A549 treated with GW870086 at 1 μM for 4 hours (cell line): ENCODE results near the gene CAD. TPM values are rescaled to one million over a fixed set of nuclear protein-coding genes. Genes with fewer than 3 reads are reported as not detected.

ENCODE experiments used
- total RNA-seq: library from RNA; stranded (reverse); fragments of 200-300 nt; extraction: Qiagen RNA extraction; gene quantifications from 5 replicates; pipeline ENCODE4 v1.2.3, GENCODE V29; 2022; ENCODE audit warnings: low read depth

The CAD gene
- total RNA-seq = 49.8 to 63.2 TPM (median 59.4 TPM) in 5 replicates

DNA sequence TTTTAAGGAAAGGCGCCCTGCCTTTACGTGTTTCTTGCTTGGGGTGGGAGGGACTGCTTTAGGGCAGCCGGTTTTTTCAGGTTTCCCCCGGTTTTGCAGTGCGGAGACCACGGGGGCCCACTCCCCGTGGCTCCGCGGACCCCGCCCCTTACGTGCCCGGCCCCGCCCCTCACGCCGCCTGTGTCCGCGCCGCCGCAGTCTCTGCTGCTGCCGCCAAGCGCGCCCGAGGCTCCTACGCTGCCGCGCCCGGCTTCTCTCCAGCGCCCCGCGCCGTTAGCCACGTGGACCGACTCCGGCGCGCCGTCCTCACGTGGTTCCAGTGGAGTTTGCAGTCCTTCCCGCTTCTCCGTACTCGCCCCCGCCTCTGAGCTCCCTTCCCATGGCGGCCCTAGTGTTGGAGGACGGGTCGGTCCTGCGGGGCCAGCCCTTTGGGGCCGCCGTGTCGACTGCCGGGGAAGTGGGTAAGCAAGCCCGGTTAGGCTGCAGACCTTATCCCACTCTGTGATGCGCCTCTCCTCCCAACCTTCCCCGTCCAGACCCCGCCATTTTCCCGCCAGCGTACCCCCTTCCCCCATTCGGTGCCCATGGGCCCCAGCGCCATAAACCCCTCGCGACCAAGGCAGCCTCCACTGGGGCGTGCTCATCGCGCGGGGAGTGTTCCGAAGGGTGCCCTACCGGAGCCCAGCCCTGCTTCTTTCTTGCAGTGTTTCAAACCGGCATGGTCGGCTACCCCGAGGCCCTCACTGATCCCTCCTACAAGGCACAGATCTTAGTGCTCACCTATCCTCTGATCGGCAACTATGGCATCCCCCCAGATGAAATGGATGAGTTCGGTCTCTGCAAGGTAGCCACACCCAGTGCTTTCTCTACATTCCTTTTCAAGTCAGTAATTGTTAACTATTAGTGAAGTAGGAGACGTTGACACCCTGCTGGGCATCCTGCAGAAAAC lies at the start of gene CAD:
Gene CAD (plus strand): TSS at position 197 of the 949 bp plus-strand sequence. CDS start 183 bp downstream, at position 380.

DNA sequence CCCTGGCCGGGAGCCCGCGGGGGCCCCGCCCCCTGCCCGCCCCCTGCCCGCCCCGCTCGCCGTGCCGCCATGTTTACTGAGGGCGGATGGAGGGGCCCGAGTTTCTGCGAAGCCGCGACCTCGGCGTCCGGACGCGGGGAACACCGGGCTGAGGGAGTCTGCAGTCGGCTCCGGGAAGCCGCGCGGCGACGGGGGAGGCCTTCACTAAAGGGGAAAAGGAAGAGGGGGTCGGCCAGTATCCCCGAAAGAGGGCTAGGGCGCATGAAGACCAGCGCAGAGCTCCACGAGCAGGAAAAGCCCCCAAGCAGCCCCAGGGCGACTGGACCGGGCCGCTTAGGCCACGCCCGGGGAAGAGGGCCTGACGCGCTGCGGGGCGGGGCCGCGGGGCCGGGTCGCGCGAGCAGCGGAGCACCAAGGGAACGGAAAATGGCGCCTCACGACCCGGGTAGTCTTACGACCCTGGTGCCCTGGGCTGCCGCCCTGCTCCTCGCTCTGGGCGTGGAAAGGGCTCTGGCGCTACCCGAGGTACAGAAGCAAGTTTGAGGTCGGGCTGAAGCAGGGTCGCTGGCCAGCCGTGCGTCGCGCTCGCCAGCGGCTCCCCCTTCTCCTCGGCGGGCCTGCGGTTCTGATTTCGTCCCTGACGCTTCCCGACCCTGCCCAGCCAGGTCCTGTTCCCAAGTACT lies 5.1 kb upstream of the CAD start, which contains the start of the genes ATRAID and SLC5A6:
Gene ATRAID (plus strand): TSS at position 99 of the 683 bp plus-strand sequence. CDS start 328 bp downstream, at position 427.
Gene SLC5A6 (minus strand): TSS at position 326 of the 683 bp plus-strand sequence. CDS start 4,618 bp downstream, outside the sequence.

DNA sequence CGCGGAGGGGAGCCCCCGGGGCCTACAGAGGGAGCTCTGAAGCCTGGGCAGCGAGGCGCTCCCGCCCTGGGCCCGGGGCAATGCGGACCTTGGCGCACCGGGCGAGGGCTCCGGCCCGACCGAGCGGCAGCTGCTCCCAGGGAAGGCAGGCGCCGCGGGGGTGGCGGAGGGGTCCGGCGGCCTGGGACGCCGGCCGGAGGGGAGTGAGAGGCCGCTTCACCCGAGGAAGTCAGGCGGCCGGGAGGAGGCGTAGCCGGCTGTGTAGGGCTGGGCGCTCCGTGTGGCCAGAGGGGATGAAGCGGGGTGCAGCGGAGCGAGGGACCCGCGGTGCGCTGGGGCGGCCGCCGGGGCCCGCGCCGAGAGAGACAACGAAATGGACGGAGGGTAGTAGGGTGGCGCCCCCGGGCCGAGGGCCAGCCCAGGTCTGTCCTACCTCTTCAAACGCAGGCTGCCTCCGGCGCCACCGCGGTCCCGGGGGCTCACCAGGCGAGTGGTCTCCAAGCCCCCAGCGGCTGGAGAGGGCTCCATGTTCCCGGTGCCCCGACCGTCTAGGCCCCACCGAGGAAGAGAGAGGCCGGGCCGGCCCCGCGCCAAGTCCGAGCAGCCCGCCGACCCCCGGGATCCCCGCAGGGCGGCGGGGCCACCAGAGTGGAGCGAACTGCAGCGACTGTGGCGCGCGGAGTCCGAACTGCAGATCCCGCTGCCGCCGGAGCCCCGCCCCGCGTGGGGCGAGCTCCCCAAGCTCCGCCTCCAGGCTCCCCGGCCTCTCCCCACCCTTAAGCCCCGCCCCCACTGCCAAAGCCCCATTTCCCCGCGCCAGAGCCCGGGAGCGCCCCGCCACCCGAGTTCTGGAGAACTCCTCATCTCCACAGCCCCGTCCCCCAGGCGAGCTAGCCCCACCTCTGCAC lies 45.5 kb downstream of the CAD start, which contains the start of gene SLC30A3:
Gene SLC30A3 (minus strand): TSS at position 669 of the 908 bp plus-strand sequence. CDS start 141 bp downstream, at position 528.

DNA sequence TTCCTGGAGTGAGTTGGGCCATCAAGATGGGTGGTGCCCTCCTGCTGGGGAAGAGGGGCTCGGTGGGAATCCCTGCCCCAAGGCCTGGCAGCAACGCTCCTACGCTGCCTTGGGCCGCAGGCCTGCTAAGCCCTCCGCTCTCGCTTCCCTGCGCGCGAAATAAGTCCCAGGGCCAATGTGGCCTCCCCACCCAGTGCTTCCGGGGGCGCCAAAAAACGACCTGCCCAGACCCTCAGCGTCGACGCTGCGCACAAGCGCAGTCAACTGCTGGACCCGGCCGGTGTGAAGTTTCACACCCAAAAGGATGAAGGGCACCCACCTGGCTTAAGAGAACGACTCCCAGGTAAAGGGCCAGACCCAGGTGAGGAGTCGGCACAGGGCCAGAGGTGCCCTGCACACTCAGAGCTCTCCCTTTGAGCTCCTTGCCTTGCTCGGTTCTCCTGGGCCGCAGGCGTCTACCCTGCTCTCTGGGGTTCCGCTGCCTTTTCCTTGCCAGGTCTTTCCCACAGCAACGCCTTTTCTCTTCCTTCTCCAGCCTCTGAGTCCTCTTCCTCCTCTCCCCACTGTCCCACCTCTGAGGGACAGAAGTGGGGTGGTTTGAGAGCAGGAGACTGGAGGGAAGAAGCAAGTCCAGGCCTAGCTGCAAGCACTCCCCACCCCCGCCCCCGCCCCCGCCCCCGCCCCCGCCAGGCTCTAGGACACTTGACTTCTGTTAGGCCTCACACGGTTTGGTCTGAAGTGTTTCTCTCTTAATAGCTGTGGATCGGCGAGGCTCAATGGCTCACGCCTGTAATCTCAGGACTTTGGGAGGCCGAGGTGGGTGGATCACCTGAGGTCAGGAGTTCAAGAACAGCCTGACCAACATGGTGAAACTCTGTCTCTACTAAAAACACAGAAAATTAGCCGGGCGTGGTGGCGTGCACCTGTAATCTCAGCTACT lies 58.3 kb downstream of the CAD start, which contains the start of gene DNAJC5G:
Gene DNAJC5G (plus strand): TSS at position 223 of the 940 bp plus-strand sequence. CDS start 1,296 bp downstream, outside the sequence.

DNA sequence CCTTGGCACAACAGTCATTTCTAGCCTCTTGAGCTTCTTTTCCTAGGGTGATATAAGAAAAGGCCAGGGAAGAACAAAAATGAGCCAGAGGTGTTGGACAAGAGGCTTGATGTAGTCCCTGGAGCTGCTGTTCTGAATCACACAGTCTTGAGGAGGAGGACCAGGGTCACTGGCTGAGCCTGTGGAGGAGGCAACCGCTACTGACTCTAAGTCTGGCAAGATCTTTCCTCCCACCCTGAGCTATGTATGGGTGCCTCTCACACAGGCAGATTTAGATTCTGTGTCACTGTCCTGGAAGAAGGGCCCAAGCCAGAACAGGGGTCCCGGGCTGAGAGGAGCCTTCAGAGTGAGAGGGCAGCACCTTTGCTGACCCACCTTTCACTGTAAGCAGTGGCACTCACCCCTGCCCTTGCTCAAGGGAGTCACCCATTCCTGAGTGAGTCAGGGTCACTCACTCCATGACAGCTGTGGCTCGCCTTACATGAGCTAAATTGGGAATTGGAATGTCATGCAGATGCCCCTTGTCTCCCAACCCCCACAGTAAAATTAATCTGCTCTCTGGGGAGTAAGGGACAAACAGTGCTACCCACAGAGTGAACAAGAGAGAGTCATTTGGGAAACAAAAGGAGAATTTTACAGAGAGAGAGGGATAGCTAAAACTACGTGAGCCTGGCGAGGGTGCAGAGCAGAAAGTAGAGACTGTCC lies 64.8 kb downstream of the CAD start, which contains the start of gene TRIM54:
Gene TRIM54 (plus strand): TSS at position 575 of the 705 bp plus-strand sequence. CDS start 303 bp downstream, outside the sequence.

Other genes starting within 250 kb of the CAD start
- gene MAPRE3, start 246.7 kb upstream of the CAD start, total RNA-seq = 9.9 to 14.1 TPM (median 11.9 TPM) in 5 replicates
- gene TMEM214, start 184.4 kb upstream of the CAD start, total RNA-seq = 54.4 to 68.6 TPM (median 67.5 TPM) in 5 replicates
- gene AGBL5, start 165.7 kb upstream of the CAD start, total RNA-seq = 28.3 to 34.2 TPM (median 31.0 TPM) in 5 replicates
- gene OST4, start 145.7 kb upstream of the CAD start, total RNA-seq = 525 to 622 TPM (median 552 TPM) in 5 replicates
- 0.32 to 0.56 TPM (median 0.45 TPM) in 5 replicates for gene EMILIN1, start 138.8 kb upstream of the CAD start, total RNA-seq
- 7.8 to 11.8 TPM (median 9.5 TPM) in 5 replicates for gene KHK, start 130.6 kb upstream of the CAD start, total RNA-seq
- gene CGREF1, start 98.2 kb upstream of the CAD start, total RNA-seq = 5.7 to 8.6 TPM (median 7.6 TPM) in 5 replicates
- 0.98 to 2.3 TPM (median 1.5 TPM) in 5 replicates for gene ABHD1, start 93.6 kb upstream of the CAD start, total RNA-seq
- 48.6 to 60.4 TPM (median 59.1 TPM) in 5 replicates for gene PREB, start 82.7 kb upstream of the CAD start, total RNA-seq
- gene PRR30, start 78.0 kb upstream of the CAD start, total RNA-seq = not detected in 5 replicates
- gene TCF23, start 68.4 kb upstream of the CAD start, total RNA-seq = not detected in 5 replicates
- 214 to 222 TPM (median 218 TPM) in 5 replicates for gene ATRAID, start 5.3 kb upstream of the CAD start, total RNA-seq
- 63.5 to 74.6 TPM (median 69.6 TPM) in 5 replicates for gene SLC5A6, start 5.1 kb upstream of the CAD start, total RNA-seq
- 3.0 to 4.1 TPM (median 3.5 TPM) in 5 replicates for gene SLC30A3, start 45.7 kb downstream of the CAD start, total RNA-seq
- not detected in 5 replicates for gene DNAJC5G, start 58.1 kb downstream of the CAD start, total RNA-seq
- 0.67 to 1.1 TPM (median 0.72 TPM) in 5 replicates for gene TRIM54, start 65.1 kb downstream of the CAD start, total RNA-seq
- 1.0 to 2.5 TPM (median 1.2 TPM) in 5 replicates for gene UCN, start 91.1 kb downstream of the CAD start, total RNA-seq
- 82.3 to 96.7 TPM (median 86.5 TPM) in 5 replicates for gene MPV17, start 105.7 kb downstream of the CAD start, total RNA-seq
- 56.5 to 64.6 TPM (median 61.4 TPM) in 5 replicates for gene GTF3C2, start 139.4 kb downstream of the CAD start, total RNA-seq
- gene EIF2B4, start 153.0 kb downstream of the CAD start, total RNA-seq = 54.9 to 62.2 TPM (median 58.8 TPM) in 5 replicates
- 135 to 147 TPM (median 145 TPM) in 5 replicates for gene SNX17, start 153.2 kb downstream of the CAD start, total RNA-seq
- gene ZNF513, start 163.4 kb downstream of the CAD start, total RNA-seq = 9.7 to 15.5 TPM (median 14.0 TPM) in 5 replicates
- gene PPM1G, start 192.2 kb downstream of the CAD start, total RNA-seq = 152 to 163 TPM (median 161 TPM) in 5 replicates
- 118 to 138 TPM (median 130 TPM) in 5 replicates for gene NRBP1, start 211.3 kb downstream of the CAD start, total RNA-seq
- 0.39 to 0.90 TPM (median 0.85 TPM) in 5 replicates for gene KRTCAP3, start 225.0 kb downstream of the CAD start, total RNA-seq